ENCODE data around the gene HPGDS.

DNA sequence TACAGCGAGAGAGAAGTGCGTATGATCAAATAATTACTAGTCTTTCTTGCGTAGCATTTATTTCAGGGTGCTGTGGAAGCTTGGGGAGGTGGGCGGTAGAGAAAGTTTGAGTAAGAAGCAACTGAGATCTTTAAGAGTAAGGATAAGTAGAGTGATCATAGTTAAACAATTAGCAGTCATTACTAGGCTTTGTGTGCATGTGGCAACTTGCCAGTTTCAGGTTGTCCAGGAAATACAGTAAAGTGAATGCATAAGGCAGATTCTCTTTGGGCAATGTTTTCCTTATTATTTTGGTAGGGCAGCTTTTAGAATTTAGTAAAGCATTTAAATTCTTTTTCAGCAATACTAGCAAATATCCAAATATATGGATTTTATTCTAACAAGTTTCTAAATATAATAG lies 57.0 kb downstream of the HPGDS start:
- no peak for TF ChIP-seq POLR2A (IDR thresholded peaks at IDR 0.05; ENCODE audit: low read length)
- TF ChIP-seq GATA1 (IDR thresholded peaks at IDR 0.05; ENCODE audit: low read depth, low read length), result no peak

All from erythroblast (primary cell).